Measurements from ENCODE around the gene ZDHHC6. TPM values are rescaled to one million over a fixed set of nuclear protein-coding genes. Genes with fewer than 3 reads are reported as not detected.
"Not testable (repeated sequence)": the region's sequence is repeated elsewhere in the genome, so short reads cannot be mapped to it uniquely, and the experiment has no call there.

The ZDHHC6 gene
- polyA plus RNA-seq, 1 donor from 2014 or later: 50.5 TPM

- Histone ChIP-seq H2AFZ (ENCODE audit: low read depth, low read length) (no peak overlapping the region), H3F3A (ENCODE audit: insufficient read depth, low read length, poor library complexity, severe bottlenecking) (no peaks in the 10 kb centered on the region), H3K36me3 (ENCODE audit: insufficient read depth, low read length) (peaks cover 13% of the 10 kb centered on the region), H4K20me1 (ENCODE audit: insufficient read depth) (no peaks in the 10 kb centered on the region), H3K9me3 (ENCODE audit: low read length) (no peaks in the 10 kb centered on the region), H3K9ac (ENCODE audit: low read length) (no peak overlapping the region), H3K27ac (ENCODE audit: low read length) (no peak overlapping the region), H3K27me3 (ENCODE audit: insufficient read depth, low read depth, low read length) (no peaks in the 10 kb centered on the region), H3K4me2 (ENCODE audit: low read length) (no peak overlapping the region), H3K9me2 (ENCODE audit: insufficient read depth, low read length) (no peaks in the 10 kb centered on the region), H3K4me3 (ENCODE audit: low read length) (no peak overlapping the region), H3K79me2 (replicated peaks; ENCODE audit: insufficient read depth, low read length) (no peaks in the 10 kb centered on the region)
- TF ChIP-seq EP300 (conservative IDR thresholded peaks at IDR 0.05; ENCODE audit: poor library complexity, severe bottlenecking): no peak
- TF ChIP-seq POLR2AphosphoS5 (IDR thresholded peaks at IDR 0.05): no peak
- no peak for TF ChIP-seq REST (IDR thresholded peaks at IDR 0.05; ENCODE audit: borderline replicate concordance)
- TF ChIP-seq MXI1 (conservative IDR thresholded peaks at IDR 0.05; ENCODE audit: poor library complexity, severe bottlenecking): no peak
- TF ChIP-seq RAD21 (conservative IDR thresholded peaks at IDR 0.05): no peak
- TF ChIP-seq EZH2 (IDR thresholded peaks at IDR 0.05; ENCODE audit: borderline replicate concordance, insufficient read depth, low read length, poor library complexity, severe bottlenecking): no peak
- no peak for TF ChIP-seq CTCF (IDR thresholded peaks at IDR 0.05; ENCODE audit: poor library complexity, severe bottlenecking)
- no peak for TF ChIP-seq TAF1 (IDR thresholded peaks at IDR 0.05; ENCODE audit: low read depth)
- TF ChIP-seq SMC3 (conservative IDR thresholded peaks at IDR 0.05; ENCODE audit: poor library complexity): no peak
Measured at GRCh38 chr10:112465299-112465883, 18.7 kb upstream of the ZDHHC6 start.

- not testable (repeated sequence) for H3F3A ChIP-seq (ENCODE audit: insufficient read depth, low read length, poor library complexity, severe bottlenecking); H3K4me3 ChIP-seq (ENCODE audit: low read length); H3K79me2 ChIP-seq (replicated peaks; ENCODE audit: insufficient read depth, low read length); H3K9me2 ChIP-seq (ENCODE audit: insufficient read depth, low read length); H3K9ac ChIP-seq (ENCODE audit: low read length); H3K27ac ChIP-seq (ENCODE audit: low read length); H2AFZ ChIP-seq (ENCODE audit: low read depth, low read length); H3K27me3 ChIP-seq (ENCODE audit: insufficient read depth, low read depth, low read length); H4K20me1 ChIP-seq (ENCODE audit: insufficient read depth); H3K9me3 ChIP-seq (ENCODE audit: low read length); H3K4me2 ChIP-seq (ENCODE audit: low read length)
- peaks cover 13% of the 10 kb centered on the region for H3K36me3 ChIP-seq (ENCODE audit: insufficient read depth, low read length)
Measured at GRCh38 chr10:112464074-112464473, 17.4 kb upstream of the ZDHHC6 start.
